GM23338 (cell line): ENCODE measurements around the gene OR2S2. TPM values are rescaled to one million over a fixed set of nuclear protein-coding genes. Genes with fewer than 3 reads are reported as not detected.

Source experiments
- ATAC-seq: fragments of 200-7000 bp; cut with Tn5 transposase; 3 replicates; pipeline ENCODE4 v1.9.1; 2020
- DNase-seq: peaks from one replicate; pipeline ENCODE4 v3.0.0-alpha.2; 2015; ENCODE audit warnings: low spot score
- H2AFZ ChIP-seq: fragments of 200-600 bp; sonication (generic); 2 replicates; pipeline ENCODE4 v1.8.0; 2016; ENCODE audit warnings: antibody characterized with exemption, mild to moderate bottlenecking, moderate library complexity
- H3F3A ChIP-seq: fragments of 200-600 bp; sonication (generic); replicated peaks from 2 replicates; pipeline ENCODE4 v1.8.0; 2017; ENCODE audit warnings: antibody characterized with exemption, mixed run types, low read depth
- H3K27ac ChIP-seq: fragments of 200-600 bp; sonication (generic); 2 replicates; pipeline ENCODE4 v1.6.1; 2016; ENCODE audit warnings: low read depth
- H3K27me3 ChIP-seq: fragments of 200-600 bp; sonication (generic); 2 replicates; pipeline ENCODE4 v1.8.0; 2016; ENCODE audit warnings: mild to moderate bottlenecking, mixed run types, moderate library complexity; ENCODE audit not compliant: insufficient read depth
- H3K36me3 ChIP-seq: fragments of 200-600 bp; sonication (generic); 2 replicates; pipeline ENCODE4 v1.8.0; 2016; ENCODE audit warnings: mild to moderate bottlenecking; ENCODE audit not compliant: insufficient read depth
- H3K4me1 ChIP-seq: fragments of 200-600 bp; sonication (generic); 2 replicates; pipeline ENCODE4 v1.8.0; 2016; ENCODE audit warnings: mild to moderate bottlenecking, moderate library complexity; ENCODE audit not compliant: insufficient read depth
- H3K4me2 ChIP-seq: fragments of 200-600 bp; sonication (generic); 2 replicates; pipeline ENCODE4 v1.7.1; 2017; ENCODE audit warnings: mixed run types
- H3K4me3 ChIP-seq: fragments of 200-600 bp; sonication (generic); 2 replicates; pipeline ENCODE4 v1.6.1; 2016; ENCODE audit warnings: mixed run types
- H3K79me2 ChIP-seq: fragments of 200-600 bp; sonication (generic); replicated peaks from 2 replicates; pipeline ENCODE4 v1.8.0; 2017; ENCODE audit warnings: mild to moderate bottlenecking; ENCODE audit not compliant: insufficient read depth
- H3K9me2 ChIP-seq: fragments of 200-600 bp; sonication (generic); 2 replicates; pipeline ENCODE4 v1.8.0; 2017; ENCODE audit not compliant: insufficient read depth
- H4K20me1 ChIP-seq: fragments of 200-600 bp; sonication (generic); replicated peaks from 2 replicates; pipeline ENCODE4 v1.8.0; 2017; ENCODE audit warnings: mild to moderate bottlenecking; ENCODE audit not compliant: insufficient read depth
- H3K27ac Mint-ChIP-seq: 2 replicates; pipeline ENCODE4 v1.8.0; 2020; ENCODE audit warnings: inconsistent platforms, mild to moderate bottlenecking, moderate library complexity, mixed read lengths
- H3K27me3 Mint-ChIP-seq: 3 replicates; pipeline ENCODE4 v1.8.0; 2022; ENCODE audit warnings: low read depth, mild to moderate bottlenecking, moderate library complexity, mixed read lengths, inconsistent platforms; ENCODE audit not compliant: insufficient read depth, poor library complexity
- H3K36me3 Mint-ChIP-seq: 3 replicates; pipeline ENCODE4 v1.8.0; 2021; ENCODE audit warnings: low read depth, mild to moderate bottlenecking, inconsistent platforms, moderate library complexity, mixed read lengths
- H3K4me1 Mint-ChIP-seq: 3 replicates; pipeline ENCODE4 v1.8.0; 2020; ENCODE audit warnings: mild to moderate bottlenecking, inconsistent platforms, mixed read lengths
- H3K4me3 Mint-ChIP-seq: 3 replicates; pipeline ENCODE4 v1.8.0; 2021; ENCODE audit warnings: moderate library complexity, mild to moderate bottlenecking, inconsistent platforms, mixed read lengths
- H3K9me3 Mint-ChIP-seq: 3 replicates; pipeline ENCODE4 v1.8.0; 2020; ENCODE audit warnings: moderate library complexity, mild to moderate bottlenecking, inconsistent platforms, mixed read lengths
- CREB1 ChIP-seq: fragments of 250-450 bp; sonication (Bioruptor Pico); IDR thresholded peaks from 2 replicates; pipeline ENCODE4 v1.5.0; 2020; ENCODE audit warnings: low read depth, mild to moderate bottlenecking, moderate library complexity
- CTCF ChIP-seq, 2 experiments: fragments of 200-600 bp in 1 of 2; sonication (generic) in 1 of 2; conservative IDR thresholded peaks; 2 replicates each; pipeline versions ENCODE4 v1.5.1 to v1.6.1; 2016 to 2017; ENCODE audit warnings: antibody characterized with exemption in 2 of 2, low read depth in 2 of 2, mild to moderate bottlenecking in 2 of 2, moderate library complexity in 1 of 2
- ETS1 ChIP-seq: IDR thresholded peaks from 2 replicates; pipeline ENCODE4 v1.6.1; 2016; ENCODE audit warnings: antibody characterized with exemption
- EZH2 ChIP-seq: fragments of 200-600 bp; sonication (generic); IDR thresholded peaks from one replicate; pipeline ENCODE4 v1.8.0; 2017; ENCODE audit warnings: antibody characterized with exemption, mild to moderate bottlenecking, low read depth; ENCODE audit not compliant: unreplicated experiment
- EZH2phosphoT487 ChIP-seq: fragments of 200-600 bp; sonication (generic); IDR thresholded peaks from one replicate; pipeline ENCODE4 v1.8.1; 2018; ENCODE audit warnings: antibody characterized with exemption; ENCODE audit not compliant: unreplicated experiment
- JUNB ChIP-seq: IDR thresholded peaks from one replicate; pipeline ENCODE4 v1.6.1; 2016; ENCODE audit warnings: antibody characterized with exemption; ENCODE audit not compliant: unreplicated experiment
- NANOG ChIP-seq: IDR thresholded peaks from 2 replicates; pipeline ENCODE4 v1.6.1; 2016; ENCODE audit warnings: antibody characterized with exemption, borderline replicate concordance
- POLR2AphosphoS5 ChIP-seq: IDR thresholded peaks from 2 replicates; pipeline ENCODE4 v1.6.1; 2016; ENCODE audit warnings: antibody characterized with exemption, low read depth
- REST ChIP-seq: IDR thresholded peaks from one replicate; pipeline ENCODE4 v1.6.1; 2018; ENCODE audit warnings: antibody characterized with exemption; ENCODE audit not compliant: unreplicated experiment
- STAT1 ChIP-seq: IDR thresholded peaks from one replicate; pipeline ENCODE4 v1.6.1; 2016; ENCODE audit warnings: antibody characterized with exemption; ENCODE audit not compliant: unreplicated experiment
- ZNF114 ChIP-seq: fragments of 250-450 bp; sonication (Bioruptor Pico); IDR thresholded peaks from 2 replicates; pipeline ENCODE4 v1.5.0; 2020; ENCODE audit warnings: mild to moderate bottlenecking, moderate library complexity
- ZNF331 ChIP-seq: fragments of 250-450 bp; sonication (Bioruptor Pico); IDR thresholded peaks from 2 replicates; pipeline ENCODE4 v1.5.0; 2020; ENCODE audit warnings: low read depth, mild to moderate bottlenecking, moderate library complexity
- polyA plus RNA-seq: library from polyadenylated mRNA; unstranded; fragments of >200 nt; fragmentation: Nextera tagmentation; extraction: Ambion mirVana; gene quantifications from 2 replicates; pipeline ENCODE4 v1.2.1, GENCODE V29; 2016
- total RNA-seq: library from RNA; depleted of rRNA; stranded (reverse); fragments of >200 nt; shearing (Covaris generic); gene quantifications from 2 replicates; pipeline ENCODE4 v1.2.3, GENCODE V29; 2014

The OR2S2 gene
- total and polyA plus RNA-seq, 2 experiments from 2014 or later: not detected

GRCh38 chr9:35915681-35916294 is 42.2 kb downstream of the OR2S2 start:
- Histone ChIP-seq H3F3A (peaks cover 4% of the 10 kb centered on the region; the same call in 1 of the 2 replicates), H2AFZ (peak overlapping the region; percentile 56; the same call in 1 of the 2 replicates), H3K27ac (no peak overlapping the region), H3K36me3 (no peaks in the 10 kb centered on the region), H3K27me3 (no peaks in the 10 kb centered on the region), H3K79me2 (no peaks in the 10 kb centered on the region), H3K4me1 (peaks cover 3% of the 10 kb centered on the region), H3K4me2 (no peak overlapping the region), H3K9me2 (no peaks in the 10 kb centered on the region), H4K20me1 (no peaks in the 10 kb centered on the region), H3K4me3 (no peak overlapping the region)
- ATAC-seq (peak; percentile 52), DNase-seq (no peak)
- Mint-ChIP-seq H3K4me3 (no peak overlapping the region), H3K36me3 (no peaks in the 10 kb centered on the region), H3K27me3 (peaks cover 4% of the 10 kb centered on the region), H3K9me3 (no peaks in the 10 kb centered on the region), H3K27ac (no peak overlapping the region), H3K4me1 (peaks cover 13% of the 10 kb centered on the region)
- TF ChIP-seq EZH2 (no peak), ZNF331 (CRISPR knock-in tag) (no peak), CREB1 (no peak), ZNF114 (CRISPR knock-in tag) (no peak), NANOG (no peak)

DNA sequence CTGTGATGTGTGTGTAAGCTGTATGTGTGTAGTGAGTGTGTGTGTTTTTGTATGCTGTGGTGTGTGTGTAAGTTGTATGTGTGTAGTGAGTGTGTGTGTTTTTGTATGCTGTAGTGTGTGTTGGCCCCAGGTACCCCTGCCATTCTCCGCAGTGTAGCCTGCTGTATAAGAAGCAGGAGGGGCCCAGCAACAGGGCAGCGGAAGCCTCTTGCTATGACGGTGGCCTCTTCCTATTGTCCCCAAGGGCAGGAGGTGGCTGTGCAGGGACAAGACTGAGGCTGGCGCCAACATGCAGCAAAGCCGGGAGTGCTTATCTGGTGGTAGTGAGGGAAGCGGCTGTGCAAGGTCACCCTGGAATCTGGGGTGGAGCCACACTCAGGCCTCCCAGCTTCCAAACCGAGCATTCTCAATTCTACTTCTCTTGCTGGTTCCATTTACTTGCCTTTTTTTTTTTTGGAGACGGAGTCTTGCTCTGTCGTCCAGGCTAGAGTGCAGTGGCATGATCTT is 43.6 kb downstream of the OR2S2 start:
- DNase-seq: peak; percentile 61
- no peaks in the 10 kb centered on the region for H3K36me3 Mint-ChIP-seq
- TF ChIP-seq REST (no peak), ZNF331 (CRISPR knock-in tag) (no peak), ZNF114 (CRISPR knock-in tag) (no peak), CTCF (conservative IDR thresholded peaks at IDR 0.05; ENCODE audit: low read depth in 2 of 2) (no peak), CREB1 (no peak), POLR2AphosphoS5 (no peak), NANOG (no peak), EZH2phosphoT487 (no peak), ETS1 (no peak), JUNB (no peak), STAT1 (no peak), EZH2 (no peak)

More for the DNA sequence above, 43.6 kb downstream of the OR2S2 start:
- Histone ChIP-seq H3F3A (peaks cover 4% of the 10 kb centered on the region; the same call in 1 of the 2 replicates), H3K79me2 (no peaks in the 10 kb centered on the region), H3K4me1 (peaks cover 3% of the 10 kb centered on the region), H2AFZ (no peak overlapping the region), H3K9me2 (no peaks in the 10 kb centered on the region), H4K20me1 (no peaks in the 10 kb centered on the region), H3K27me3 (no peaks in the 10 kb centered on the region), H3K4me2 (no peak overlapping the region), H3K4me3 (no peak overlapping the region), H3K36me3 (no peaks in the 10 kb centered on the region), H3K27ac (no peak overlapping the region)
- Mint-ChIP-seq H3K27me3 (peaks cover 5% of the 10 kb centered on the region), H3K4me1 (peaks cover 21% of the 10 kb centered on the region), H3K27ac (no peak overlapping the region), H3K4me3 (no peak overlapping the region), H3K9me3 (no peaks in the 10 kb centered on the region)
- ATAC-seq: peak; percentile 16; the same call in 1 of the 3 replicates
